Thyroid gland (tissue), 4 donors: ENCODE measurements around the gene LRRC56.

Experiments
- POLR2A ChIP-seq, 2 donors: fragments of 450-650 bp; IDR thresholded peaks; one replicate each; pipeline ENCODE4 v1.6.1; 2017; ENCODE audit warnings: antibody characterized with exemption in 2 of 2, mild to moderate bottlenecking in 2 of 2, moderate library complexity in 1 of 2
- TF ChIP-seq, protein P1 (sequence below), 6 experiments: fragments of 200-600 bp in 3 of 6; fragments of 450-650 bp in 3 of 6; sonication (generic) in 3 of 6; IDR thresholded peaks; one replicate each; pipeline ENCODE4 v1.5.1; 2016 to 2019; ENCODE audit warnings: antibody characterized with exemption in 6 of 6, mild to moderate bottlenecking in 2 of 6, inconsistent platforms in 1 of 6, moderate library complexity in 1 of 6

DNA sequence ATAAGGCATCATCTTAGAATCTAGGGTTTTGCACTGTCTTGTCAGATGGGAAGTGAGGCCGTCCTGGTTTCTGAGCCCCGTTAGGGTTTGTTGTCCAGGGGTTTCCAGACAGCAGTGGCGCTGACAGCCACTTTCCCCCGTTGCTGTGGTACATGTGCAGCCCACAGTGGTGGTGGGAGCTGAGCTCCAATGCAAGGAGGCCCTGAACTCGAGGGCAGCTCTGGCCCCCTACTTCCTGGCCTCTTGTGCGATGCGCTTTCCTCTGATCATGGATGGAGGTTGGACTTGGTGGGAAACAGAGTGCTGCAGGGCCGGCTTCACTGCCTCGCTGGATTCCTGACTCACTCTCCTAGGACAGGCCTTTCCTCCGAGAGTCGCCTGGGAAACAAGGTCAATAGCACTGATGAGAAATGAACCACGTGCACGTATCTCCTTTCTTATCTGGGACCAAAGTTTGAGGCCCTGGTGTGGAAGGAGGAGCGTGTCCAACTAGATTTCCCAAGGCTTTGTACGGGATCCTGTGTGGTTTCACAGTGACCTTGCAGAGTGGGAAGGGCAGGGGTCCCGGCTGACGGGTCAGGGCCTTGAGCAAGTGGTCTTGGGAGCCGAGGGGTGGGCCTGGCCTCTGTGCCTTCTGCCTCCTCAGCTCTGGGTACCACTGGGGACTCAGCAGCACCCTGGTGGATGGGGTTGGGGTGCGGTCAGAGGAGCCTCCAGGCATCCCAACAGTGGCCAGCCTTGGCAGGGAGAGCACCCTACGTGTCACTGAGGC, 42.7 kb downstream of the LRRC56 start:
- TF ChIP-seq, protein P1, sequence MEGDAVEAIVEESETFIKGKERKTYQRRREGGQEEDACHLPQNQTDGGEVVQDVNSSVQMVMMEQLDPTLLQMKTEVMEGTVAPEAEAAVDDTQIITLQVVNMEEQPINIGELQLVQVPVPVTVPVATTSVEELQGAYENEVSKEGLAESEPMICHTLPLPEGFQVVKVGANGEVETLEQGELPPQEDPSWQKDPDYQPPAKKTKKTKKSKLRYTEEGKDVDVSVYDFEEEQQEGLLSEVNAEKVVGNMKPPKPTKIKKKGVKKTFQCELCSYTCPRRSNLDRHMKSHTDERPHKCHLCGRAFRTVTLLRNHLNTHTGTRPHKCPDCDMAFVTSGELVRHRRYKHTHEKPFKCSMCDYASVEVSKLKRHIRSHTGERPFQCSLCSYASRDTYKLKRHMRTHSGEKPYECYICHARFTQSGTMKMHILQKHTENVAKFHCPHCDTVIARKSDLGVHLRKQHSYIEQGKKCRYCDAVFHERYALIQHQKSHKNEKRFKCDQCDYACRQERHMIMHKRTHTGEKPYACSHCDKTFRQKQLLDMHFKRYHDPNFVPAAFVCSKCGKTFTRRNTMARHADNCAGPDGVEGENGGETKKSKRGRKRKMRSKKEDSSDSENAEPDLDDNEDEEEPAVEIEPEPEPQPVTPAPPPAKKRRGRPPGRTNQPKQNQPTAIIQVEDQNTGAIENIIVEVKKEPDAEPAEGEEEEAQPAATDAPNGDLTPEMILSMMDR (IDR thresholded peaks at IDR 0.05), result no peak
- no peak for TF ChIP-seq POLR2A (IDR thresholded peaks at IDR 0.05)
